SK-N-SH (cell line): Measurements from ENCODE around the gene HBZ. TPM values are rescaled to one million over a fixed set of nuclear protein-coding genes. Genes with fewer than 3 reads are reported as not detected.

Experiments used
- CTCF ChIA-PET: fragments of 300-600, 350-600 bp; formaldehyde crosslinking; extraction: SDS; loops from one replicate; lab custom pipeline; 2021; lab: Yijun Ruan, JAX
- POLR2A ChIA-PET: fragments of 350-600 bp; sonication (Branson Sonifier 250); formaldehyde crosslinking; extraction: SDS; loops from one replicate; lab custom pipeline; 2020; ENCODE audit warnings: antibody characterized with exemption, inconsistent platforms; lab: Yijun Ruan, JAX
- DNase-seq: peaks from one replicate; pipeline ENCODE4 v3.0.0; 2012
- H2AFZ ChIP-seq: fragments of 200-600 bp; sonication (generic); 2 replicates; pipeline ENCODE4 v1.8.1; 2016; ENCODE audit warnings: antibody characterized with exemption, mild to moderate bottlenecking, low read depth
- H3F3A ChIP-seq: fragments of 200-600 bp; sonication (generic); replicated peaks from 2 replicates; pipeline ENCODE3; 2016; ENCODE audit warnings: antibody characterized with exemption, mild to moderate bottlenecking; ENCODE audit not compliant: insufficient read depth
- H3K27ac ChIP-seq, 2 experiments: fragments of 200-500 bp in 1 of 2; fragments of 200-600 bp in 1 of 2; sonication (Bioruptor generic) in 1 of 2; sonication (generic), shearing (Covaris generic) in 1 of 2; 2 replicates each; pipeline versions ENCODE4 v1.5.1 to v1.6.1; 2014 to 2016; ENCODE audit warnings: low read depth in 2 of 2, inconsistent platforms in 1 of 2, low read length in 1 of 2, mild to moderate bottlenecking in 1 of 2, mixed read lengths in 1 of 2
- H3K27me3 ChIP-seq: fragments of 200-600 bp; sonication (generic), shearing (Covaris generic); 2 replicates; pipeline ENCODE4 v1.6.1; 2016; ENCODE audit warnings: mixed run types; ENCODE audit not compliant: insufficient read depth
- H3K36me3 ChIP-seq, 2 experiments: fragments of 200-500 bp in 1 of 2; fragments of 200-600 bp in 1 of 2; sonication (Bioruptor generic) in 1 of 2; sonication (generic) in 1 of 2; replicated peaks in 1 of 2; 2 replicates each; pipeline versions ENCODE3 to v1.5.1; 2014 to 2016; ENCODE audit warnings: low read length in 1 of 2, mild to moderate bottlenecking in 1 of 2; ENCODE audit not compliant: insufficient read depth in 2 of 2, control insufficient read depth in 1 of 2
- H3K4me1 ChIP-seq, 2 experiments: fragments of 200-500 bp in 1 of 2; fragments of 200-600 bp in 1 of 2; sonication (Bioruptor generic) in 1 of 2; sonication (generic), shearing (Covaris generic) in 1 of 2; 2 replicates each; pipeline versions ENCODE4 v1.5.1 to v1.6.1; 2014 to 2016; ENCODE audit warnings: low read depth in 1 of 2, low read length in 1 of 2, mixed run types in 1 of 2; ENCODE audit not compliant: insufficient read depth in 2 of 2, control insufficient read depth in 1 of 2
- H3K4me2 ChIP-seq: fragments of 200-600 bp; sonication (generic), shearing (Covaris generic); 2 replicates; pipeline ENCODE4 v1.6.1; 2017; ENCODE audit warnings: mixed run types
- H3K4me3 ChIP-seq, 2 experiments: fragments of 200-500 bp in 1 of 2; fragments of 200-600 bp in 1 of 2; sonication (Bioruptor generic) in 1 of 2; sonication (generic), shearing (Covaris generic) in 1 of 2; 2 replicates each; pipeline versions ENCODE4 v1.5.1 to v1.8.1; 2014 to 2016; ENCODE audit warnings: low read depth in 2 of 2, inconsistent platforms in 1 of 2, low read length in 1 of 2, mild to moderate bottlenecking in 1 of 2, mixed read lengths in 1 of 2, moderate library complexity in 1 of 2
- H3K79me2 ChIP-seq: fragments of 200-600 bp; sonication (generic); 2 replicates; pipeline ENCODE4 v1.8.1; 2017; ENCODE audit warnings: mild to moderate bottlenecking; ENCODE audit not compliant: insufficient read depth
- H3K9ac ChIP-seq: fragments of 200-600 bp; sonication (generic); 2 replicates; pipeline ENCODE4 v1.6.1; 2017; ENCODE audit warnings: mixed run types
- H3K9me2 ChIP-seq: fragments of 200-600 bp; sonication (generic); 2 replicates; pipeline ENCODE4 v1.6.1; 2017; ENCODE audit warnings: mixed run types
- H3K9me3 ChIP-seq: fragments of 200-600 bp; sonication (generic); 2 replicates; pipeline ENCODE4 v1.6.1; 2017; ENCODE audit warnings: mixed run types, mild to moderate bottlenecking, moderate library complexity
- H4K20me1 ChIP-seq: fragments of 200-600 bp; sonication (generic); 2 replicates; pipeline ENCODE4 v1.6.1; 2017; ENCODE audit warnings: mild to moderate bottlenecking, mixed run types; ENCODE audit not compliant: insufficient read depth
- CHD2 ChIP-seq: fragments of 150-350 bp; IDR thresholded peaks from 2 replicates; pipeline ENCODE4 v1.6.1; 2018; ENCODE audit warnings: low read length; ENCODE audit not compliant: partially characterized antibody
- ELF1 ChIP-seq: IDR thresholded peaks from 2 replicates; pipeline ENCODE4 v1.4.0; 2012
- EP300 ChIP-seq, 2 experiments: IDR thresholded peaks; 2 replicates each; pipeline versions ENCODE4 v1.4.0 to v1.6.1; 2012; ENCODE audit warnings: borderline replicate concordance in 1 of 2, low read depth in 1 of 2, low read length in 1 of 2
- EZH2phosphoT487 ChIP-seq: fragments of 200-600 bp; sonication (generic); IDR thresholded peaks from 2 replicates; pipeline ENCODE4 v1.6.1; 2017; ENCODE audit warnings: low read depth, mixed run types, mild to moderate bottlenecking, antibody characterized with exemption, moderate library complexity, borderline replicate concordance
- FOXJ3 ChIP-seq: sonication (generic); formaldehyde crosslinking; IDR thresholded peaks from 2 replicates; pipeline ENCODE4 v1.5.1; 2020; ENCODE audit warnings: mild to moderate bottlenecking, missing genetic modification reagents
- NFIC ChIP-seq: IDR thresholded peaks from 2 replicates; pipeline ENCODE4 v1.4.0; 2012; ENCODE audit warnings: borderline replicate concordance
- NRF1 ChIP-seq: IDR thresholded peaks from 2 replicates; pipeline ENCODE4 v1.6.1; 2012; ENCODE audit warnings: low read depth, mild to moderate bottlenecking, low read length
- POLR2AphosphoS5 ChIP-seq: IDR thresholded peaks from 2 replicates; pipeline ENCODE4 v1.6.1; 2012; ENCODE audit warnings: low read depth, low read length
- RAD21 ChIP-seq: IDR thresholded peaks from 2 replicates; pipeline ENCODE4 v1.6.1; 2012; ENCODE audit warnings: mild to moderate bottlenecking, low read length
- RFX5 ChIP-seq: IDR thresholded peaks from 2 replicates; pipeline ENCODE4 v1.6.1; 2012; ENCODE audit warnings: mild to moderate bottlenecking, improper control_type of control experiment, low read length
- RXRA ChIP-seq: IDR thresholded peaks from 2 replicates; pipeline ENCODE4 v1.4.0; 2012; ENCODE audit warnings: low read depth, mild to moderate bottlenecking, borderline replicate concordance
- TEAD4 ChIP-seq: IDR thresholded peaks from 2 replicates; pipeline ENCODE4 v1.4.0; 2012; ENCODE audit warnings: mild to moderate bottlenecking, borderline replicate concordance; ENCODE audit not compliant: insufficient read depth
- YY1 ChIP-seq: IDR thresholded peaks from 2 replicates; pipeline ENCODE4 v1.4.0; 2012; ENCODE audit warnings: low read depth, mild to moderate bottlenecking
- WGBS: methylation state at CpG from one replicate; pipeline ENCODE4 v1.1.6; 2017; ENCODE audit warnings: low lambda C conversion rate; 5-methylcytosine and 5-hydroxymethylcytosine counted together
- polyA plus RNA-seq, 3 experiments: library from polyadenylated mRNA; depleted of rRNA; stranded (reverse); fragments of >200 nt; gene quantifications; 2 replicates each; pipeline ENCODE4 v1.2.3, GENCODE V29; 2012
- TF ChIP-seq, protein P1 (sequence below): fragments of 200-600 bp; sonication (generic); IDR thresholded peaks from 2 replicates; pipeline ENCODE4 v1.6.1; 2017; ENCODE audit warnings: antibody characterized with exemption, mild to moderate bottlenecking, moderate library complexity
- TF ChIP-seq, protein P2 (sequence below): IDR thresholded peaks from 2 replicates; pipeline ENCODE4; 2012
- TF ChIP-seq, protein P3 (sequence below): fragments of 150-350 bp; IDR thresholded peaks from 2 replicates; pipeline ENCODE4 v1.6.1; 2016; ENCODE audit warnings: mild to moderate bottlenecking, low read depth, low read length
- TF ChIP-seq, protein P4 (sequence below): IDR thresholded peaks from 2 replicates; pipeline ENCODE4 v1.4.0; 2012; ENCODE audit warnings: low read depth, borderline replicate concordance

The HBZ gene
- polyA plus RNA-seq, 1 of the 3 experiments (the other 2 are of a cell fraction): not detected

DNA sequence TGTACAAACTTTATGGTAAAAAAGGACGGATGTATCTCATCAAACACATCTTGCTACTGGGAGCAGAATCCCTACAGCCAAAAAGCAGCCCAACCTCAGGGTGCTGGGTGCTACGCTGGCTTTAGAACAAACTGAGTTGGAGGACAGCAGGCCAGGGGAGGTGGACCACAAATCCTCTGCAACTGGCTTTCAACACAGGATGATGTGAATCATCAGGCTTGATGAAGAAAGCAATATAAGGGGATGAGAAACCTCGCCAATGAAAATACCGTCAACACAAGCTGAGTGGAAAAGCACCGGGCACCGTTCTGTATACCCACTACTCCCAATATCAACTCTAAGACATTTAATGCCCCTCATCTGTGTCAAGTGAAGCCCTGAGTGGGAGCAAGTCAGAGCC is 42.1 kb downstream of the HBZ start:
- no peaks in the 10 kb centered on the region for H3K4me1 ChIP-seq
- H3F3A ChIP-seq: peaks cover 16% of the 10 kb centered on the region
- no peaks in the 10 kb centered on the region for H3K27me3 ChIP-seq
- H2AFZ ChIP-seq: no peak overlapping the region
- H3K79me2 ChIP-seq: peaks cover 14% of the 10 kb centered on the region; the same call in 1 of the 2 replicates
- no peak overlapping the region for H3K9ac ChIP-seq
- CTCF ChIA-PET: interaction anchor here (1.7 to 4.9 kb wide), 2 partner anchors 13 to 88 kb away, joined by 4 to 44 read pairs; partner anchors contain the start of gene HBQ1
- H3K9me3 ChIP-seq: no peaks in the 10 kb centered on the region
- H3K4me2 ChIP-seq: no peak overlapping the region
- TF ChIP-seq TEAD4 (no peak), NRF1 (no peak), RFX5 (no peak), POLR2AphosphoS5 (no peak), FOXJ3 (CRISPR knock-in tag) (no peak), NFIC (no peak), ELF1 (no peak), EP300 (IDR thresholded peaks at IDR 0.05; ENCODE audit: borderline replicate concordance in 1 of 2, low read depth in 1 of 2, low read length in 1 of 2) (no peak), RXRA (no peak), RAD21 (no peak), EZH2phosphoT487 (no peak), YY1 (no peak), CHD2 (no peak)
- TF ChIP-seq, protein P1, sequence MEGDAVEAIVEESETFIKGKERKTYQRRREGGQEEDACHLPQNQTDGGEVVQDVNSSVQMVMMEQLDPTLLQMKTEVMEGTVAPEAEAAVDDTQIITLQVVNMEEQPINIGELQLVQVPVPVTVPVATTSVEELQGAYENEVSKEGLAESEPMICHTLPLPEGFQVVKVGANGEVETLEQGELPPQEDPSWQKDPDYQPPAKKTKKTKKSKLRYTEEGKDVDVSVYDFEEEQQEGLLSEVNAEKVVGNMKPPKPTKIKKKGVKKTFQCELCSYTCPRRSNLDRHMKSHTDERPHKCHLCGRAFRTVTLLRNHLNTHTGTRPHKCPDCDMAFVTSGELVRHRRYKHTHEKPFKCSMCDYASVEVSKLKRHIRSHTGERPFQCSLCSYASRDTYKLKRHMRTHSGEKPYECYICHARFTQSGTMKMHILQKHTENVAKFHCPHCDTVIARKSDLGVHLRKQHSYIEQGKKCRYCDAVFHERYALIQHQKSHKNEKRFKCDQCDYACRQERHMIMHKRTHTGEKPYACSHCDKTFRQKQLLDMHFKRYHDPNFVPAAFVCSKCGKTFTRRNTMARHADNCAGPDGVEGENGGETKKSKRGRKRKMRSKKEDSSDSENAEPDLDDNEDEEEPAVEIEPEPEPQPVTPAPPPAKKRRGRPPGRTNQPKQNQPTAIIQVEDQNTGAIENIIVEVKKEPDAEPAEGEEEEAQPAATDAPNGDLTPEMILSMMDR: no peak
- TF ChIP-seq, protein P2, sequence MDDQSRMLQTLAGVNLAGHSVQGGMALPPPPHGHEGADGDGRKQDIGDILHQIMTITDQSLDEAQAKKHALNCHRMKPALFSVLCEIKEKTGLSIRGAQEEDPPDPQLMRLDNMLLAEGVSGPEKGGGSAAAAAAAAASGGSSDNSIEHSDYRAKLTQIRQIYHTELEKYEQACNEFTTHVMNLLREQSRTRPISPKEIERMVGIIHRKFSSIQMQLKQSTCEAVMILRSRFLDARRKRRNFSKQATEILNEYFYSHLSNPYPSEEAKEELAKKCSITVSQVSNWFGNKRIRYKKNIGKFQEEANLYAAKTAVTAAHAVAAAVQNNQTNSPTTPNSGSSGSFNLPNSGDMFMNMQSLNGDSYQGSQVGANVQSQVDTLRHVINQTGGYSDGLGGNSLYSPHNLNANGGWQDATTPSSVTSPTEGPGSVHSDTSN: no peak
- TF ChIP-seq, protein P3, sequence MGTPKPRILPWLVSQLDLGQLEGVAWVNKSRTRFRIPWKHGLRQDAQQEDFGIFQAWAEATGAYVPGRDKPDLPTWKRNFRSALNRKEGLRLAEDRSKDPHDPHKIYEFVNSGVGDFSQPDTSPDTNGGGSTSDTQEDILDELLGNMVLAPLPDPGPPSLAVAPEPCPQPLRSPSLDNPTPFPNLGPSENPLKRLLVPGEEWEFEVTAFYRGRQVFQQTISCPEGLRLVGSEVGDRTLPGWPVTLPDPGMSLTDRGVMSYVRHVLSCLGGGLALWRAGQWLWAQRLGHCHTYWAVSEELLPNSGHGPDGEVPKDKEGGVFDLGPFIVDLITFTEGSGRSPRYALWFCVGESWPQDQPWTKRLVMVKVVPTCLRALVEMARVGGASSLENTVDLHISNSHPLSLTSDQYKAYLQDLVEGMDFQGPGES: no peak
- TF ChIP-seq, protein P4, sequence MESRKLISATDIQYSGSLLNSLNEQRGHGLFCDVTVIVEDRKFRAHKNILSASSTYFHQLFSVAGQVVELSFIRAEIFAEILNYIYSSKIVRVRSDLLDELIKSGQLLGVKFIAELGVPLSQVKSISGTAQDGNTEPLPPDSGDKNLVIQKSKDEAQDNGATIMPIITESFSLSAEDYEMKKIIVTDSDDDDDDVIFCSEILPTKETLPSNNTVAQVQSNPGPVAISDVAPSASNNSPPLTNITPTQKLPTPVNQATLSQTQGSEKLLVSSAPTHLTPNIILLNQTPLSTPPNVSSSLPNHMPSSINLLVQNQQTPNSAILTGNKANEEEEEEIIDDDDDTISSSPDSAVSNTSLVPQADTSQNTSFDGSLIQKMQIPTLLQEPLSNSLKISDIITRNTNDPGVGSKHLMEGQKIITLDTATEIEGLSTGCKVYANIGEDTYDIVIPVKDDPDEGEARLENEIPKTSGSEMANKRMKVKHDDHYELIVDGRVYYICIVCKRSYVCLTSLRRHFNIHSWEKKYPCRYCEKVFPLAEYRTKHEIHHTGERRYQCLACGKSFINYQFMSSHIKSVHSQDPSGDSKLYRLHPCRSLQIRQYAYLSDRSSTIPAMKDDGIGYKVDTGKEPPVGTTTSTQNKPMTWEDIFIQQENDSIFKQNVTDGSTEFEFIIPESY: no peak
- POLR2A ChIA-PET: no interaction called here
- H3K27ac ChIP-seq: no peak overlapping the region
- H4K20me1 ChIP-seq: peaks cover 9% of the 10 kb centered on the region; the same call in 1 of the 2 replicates
- DNase-seq: no peak
- no peak overlapping the region for H3K4me3 ChIP-seq
- H3K9me2 ChIP-seq: no peaks in the 10 kb centered on the region
- H3K36me3 ChIP-seq: peaks cover 54 to 58% of the 10 kb centered on the region in 2 experiments
- WGBS: 95% methylated on average over 6 of the region's 6 CpGs
